Stimulated activated CD4-positive, alpha-beta T cell treated with anti-CD3 and anti-CD28 coated beads, Interleukin-15, amount 100 ng/mL, for 24 hours (primary cell): ENCODE results near the gene CCL17.
"Not testable (repeated sequence)": the region's sequence is repeated elsewhere in the genome, so short reads cannot be mapped to it uniquely, and the experiment has no call there.

Experiments used
- DNase-seq: peaks from one replicate; pipeline ENCODE4 v3.0.0-alpha.2; 2020

CCL17 gene

GRCh38 chr16:57403965-57404817 is at the start of gene CCL17:
Gene CCL17 (plus strand): TSS chr16:57404767. CDS start chr16:57413933, 9,166 bp downstream.
- DNase-seq = no peak

GRCh38 chr16:57355898-57356414 is 48.6 kb upstream of the CCL17 start:
- DNase-seq = no peak

DNA sequence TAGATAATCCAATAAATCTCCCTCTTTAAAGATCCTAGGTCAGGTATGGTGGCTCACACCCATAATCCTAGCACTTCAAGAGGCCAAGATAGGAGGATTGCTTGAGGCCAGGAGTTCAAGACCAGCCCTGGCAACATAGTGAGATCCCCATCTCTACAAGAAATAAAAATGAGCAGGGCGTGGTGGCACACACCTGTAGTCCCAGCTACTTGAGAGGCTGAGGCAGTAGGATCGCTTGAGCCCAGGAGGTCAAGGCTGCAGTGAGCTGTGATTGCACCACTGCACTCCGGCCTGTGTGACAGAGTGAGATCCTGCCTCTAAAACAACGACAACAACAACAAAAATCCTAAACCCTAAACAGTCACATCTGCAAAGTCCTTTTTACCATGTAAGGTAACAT is 48.0 kb upstream of the CCL17 start:
- DNase-seq = no peak

GRCh38 chr16:57357330-57358085 is 47.1 kb upstream of the CCL17 start:
- DNase-seq = no peak

DNA sequence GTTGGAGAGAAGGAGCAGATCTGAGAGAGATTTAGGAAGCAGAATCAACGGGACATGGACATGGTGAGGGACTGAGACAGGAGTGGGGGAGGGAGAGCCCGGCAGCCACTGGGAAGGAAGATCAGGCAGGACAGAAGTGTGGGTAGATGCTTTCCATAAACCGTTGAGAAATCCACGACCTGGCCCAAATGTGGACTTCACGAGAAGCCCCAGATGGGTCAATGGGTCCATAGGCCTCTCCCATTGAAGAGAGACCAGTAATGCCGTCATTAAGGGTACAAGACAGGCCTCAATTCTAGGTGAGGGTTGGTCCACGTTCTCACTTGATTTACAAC is 46.5 kb upstream of the CCL17 start:
- DNase-seq = no peak

DNA sequence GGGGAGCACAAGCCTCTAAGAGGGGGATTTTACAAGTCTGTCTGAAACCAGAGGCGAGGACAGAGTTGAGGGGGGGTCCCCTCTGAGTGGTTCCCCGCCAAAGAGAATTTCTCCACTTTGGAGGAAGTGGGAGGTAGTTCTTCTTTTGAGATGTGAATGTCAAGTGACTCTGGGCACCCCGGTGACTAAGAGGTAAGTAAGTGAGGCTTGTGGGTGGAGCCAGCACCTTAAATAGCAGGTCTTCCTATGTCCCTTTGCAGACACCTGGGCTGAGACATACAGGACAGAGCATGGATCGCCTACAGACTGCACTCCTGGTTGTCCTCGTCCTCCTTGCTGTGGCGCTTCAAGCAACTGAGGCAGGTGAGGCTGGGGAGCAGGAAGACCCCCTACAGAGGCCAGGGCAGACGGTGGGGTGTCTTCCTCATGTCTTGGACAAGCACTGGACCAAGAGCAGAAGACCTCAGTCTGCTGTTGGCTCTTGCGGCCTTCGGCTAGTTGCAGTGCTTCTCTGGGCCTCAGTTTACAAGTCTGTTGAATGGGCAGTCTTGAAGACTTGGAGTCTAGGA is 46.0 kb upstream of the CCL17 start, which contains the start of gene CCL22:
Gene CCL22 (plus strand): TSS at position 257 of the 569 bp plus-strand sequence. CDS start 34 bp downstream, at position 291.
- peak; percentile 22 for DNase-seq

DNA sequence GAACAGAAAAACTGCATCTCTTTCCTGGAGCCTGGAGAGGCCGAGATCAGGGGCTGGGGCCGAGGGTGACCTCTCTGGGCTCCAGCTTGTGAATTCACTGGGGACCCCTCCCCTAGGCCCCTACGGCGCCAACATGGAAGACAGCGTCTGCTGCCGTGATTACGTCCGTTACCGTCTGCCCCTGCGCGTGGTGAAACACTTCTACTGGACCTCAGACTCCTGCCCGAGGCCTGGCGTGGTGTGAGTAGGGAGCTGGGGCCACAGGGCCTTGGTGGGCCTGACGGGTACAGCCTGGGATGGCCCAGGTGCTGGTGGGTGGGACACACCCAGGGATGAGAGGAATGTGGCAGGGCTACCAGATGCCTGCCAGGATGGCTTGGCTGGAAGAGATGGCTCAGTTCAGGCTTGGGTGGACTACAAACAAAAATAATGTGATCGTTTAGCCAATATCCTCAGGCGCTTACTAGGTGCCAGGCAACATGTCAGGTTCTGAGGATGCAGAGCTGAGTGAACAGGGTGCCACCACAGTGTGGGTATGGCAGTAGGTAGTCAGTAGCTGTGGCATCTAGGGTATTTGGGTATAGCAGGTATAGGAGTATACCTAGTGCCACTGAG is 44.1 kb upstream of the CCL17 start:
- no peak for DNase-seq

- DNase-seq = no peak
Observed at GRCh38 chr16:57361404-57361803, 43.2 kb upstream of the CCL17 start.

DNA sequence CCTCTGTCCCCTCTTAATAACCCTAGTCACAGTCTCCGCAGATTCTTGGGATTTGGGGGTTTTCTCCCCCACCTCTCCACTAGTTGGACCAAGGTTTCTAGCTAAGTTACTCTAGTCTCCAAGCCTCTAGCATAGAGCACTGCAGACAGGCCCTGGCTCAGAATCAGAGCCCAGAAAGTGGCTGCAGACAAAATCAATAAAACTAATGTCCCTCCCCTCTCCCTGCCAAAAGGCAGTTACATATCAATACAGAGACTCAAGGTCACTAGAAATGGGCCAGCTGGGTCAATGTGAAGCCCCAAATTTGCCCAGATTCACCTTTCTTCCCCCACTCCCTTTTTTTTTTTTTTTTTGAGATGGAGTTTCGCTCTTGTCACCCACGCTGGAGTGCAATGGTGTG is 40.4 kb upstream of the CCL17 start:
- no peak for DNase-seq

DNA sequence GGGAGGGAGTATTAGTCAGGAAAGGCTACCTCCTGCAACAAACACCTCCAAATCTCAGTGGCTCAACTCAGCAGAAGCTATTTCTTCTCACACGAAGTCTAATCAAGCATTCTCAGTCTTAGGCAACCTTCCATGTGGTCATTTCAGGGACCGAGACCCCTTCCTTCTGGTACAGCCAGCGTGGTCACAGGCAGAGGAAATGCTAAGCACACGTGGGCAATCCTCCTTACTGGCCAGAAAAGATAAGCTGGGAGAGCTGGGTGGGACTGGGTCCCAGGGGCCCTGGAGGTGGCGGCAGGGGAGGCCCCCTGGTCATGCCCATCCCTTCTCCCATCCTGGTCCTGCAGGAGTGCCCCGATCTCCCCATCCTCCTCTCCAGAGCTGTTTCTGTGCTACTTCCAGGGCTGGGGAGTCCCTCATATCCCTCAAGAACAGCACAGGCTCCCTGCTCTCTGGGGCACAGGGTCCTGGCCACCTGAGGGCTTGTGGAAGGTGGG is 38.0 kb upstream of the CCL17 start:
- no peak for DNase-seq

GRCh38 chr16:57367116-57367752 is 37.3 kb upstream of the CCL17 start:
- no peak for DNase-seq

DNA sequence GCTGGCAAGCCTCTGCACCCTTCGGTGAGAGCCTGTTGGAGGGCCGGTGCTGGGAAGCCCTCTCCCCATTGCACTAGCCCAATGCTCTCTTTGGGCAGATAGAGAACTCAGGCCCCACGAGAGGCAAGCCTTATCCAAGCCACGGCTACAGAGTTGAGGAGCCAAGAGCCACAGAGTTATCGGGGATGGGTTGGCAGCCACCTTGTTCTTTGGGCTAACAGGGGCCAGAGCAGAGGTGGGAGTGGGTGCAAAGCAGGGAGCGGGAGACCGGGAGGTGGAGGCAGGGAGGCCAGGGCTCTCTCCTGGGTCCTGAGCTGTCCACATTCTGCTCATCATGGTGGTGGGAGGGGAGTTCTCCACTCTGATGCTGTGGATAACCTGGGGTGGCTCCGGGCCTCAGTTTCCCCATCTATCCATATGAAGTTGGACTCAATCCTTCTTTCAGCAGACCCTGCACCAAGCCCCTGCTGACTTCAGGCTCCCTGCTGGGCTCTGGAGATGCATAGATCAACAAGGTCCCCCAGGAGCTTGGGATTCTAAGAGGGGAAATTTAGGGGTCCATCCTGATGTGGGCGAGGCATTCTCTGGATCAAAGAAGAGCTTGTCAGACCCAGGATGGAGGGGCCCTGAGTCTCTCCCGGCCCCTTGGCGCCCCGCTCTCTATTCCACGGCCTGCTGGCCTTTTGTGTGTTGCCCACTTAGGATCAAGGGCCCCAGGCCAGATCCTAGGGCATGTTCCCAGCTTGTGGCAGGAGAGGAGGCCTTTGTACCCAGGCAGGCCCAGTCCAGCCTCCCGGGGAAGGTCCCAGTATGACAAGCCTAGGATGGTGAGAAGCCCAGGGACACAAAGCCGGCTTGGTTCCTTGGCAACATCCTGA is 32.8 kb upstream of the CCL17 start:
- no peak for DNase-seq

GRCh38 chr16:57372372-57373116 is 32.0 kb upstream of the CCL17 start, which contains the start of gene CX3CL1:
Gene CX3CL1 (plus strand): TSS chr16:57372490. CDS start chr16:57372569, 79 bp downstream.
- DNase-seq = no peak

DNA sequence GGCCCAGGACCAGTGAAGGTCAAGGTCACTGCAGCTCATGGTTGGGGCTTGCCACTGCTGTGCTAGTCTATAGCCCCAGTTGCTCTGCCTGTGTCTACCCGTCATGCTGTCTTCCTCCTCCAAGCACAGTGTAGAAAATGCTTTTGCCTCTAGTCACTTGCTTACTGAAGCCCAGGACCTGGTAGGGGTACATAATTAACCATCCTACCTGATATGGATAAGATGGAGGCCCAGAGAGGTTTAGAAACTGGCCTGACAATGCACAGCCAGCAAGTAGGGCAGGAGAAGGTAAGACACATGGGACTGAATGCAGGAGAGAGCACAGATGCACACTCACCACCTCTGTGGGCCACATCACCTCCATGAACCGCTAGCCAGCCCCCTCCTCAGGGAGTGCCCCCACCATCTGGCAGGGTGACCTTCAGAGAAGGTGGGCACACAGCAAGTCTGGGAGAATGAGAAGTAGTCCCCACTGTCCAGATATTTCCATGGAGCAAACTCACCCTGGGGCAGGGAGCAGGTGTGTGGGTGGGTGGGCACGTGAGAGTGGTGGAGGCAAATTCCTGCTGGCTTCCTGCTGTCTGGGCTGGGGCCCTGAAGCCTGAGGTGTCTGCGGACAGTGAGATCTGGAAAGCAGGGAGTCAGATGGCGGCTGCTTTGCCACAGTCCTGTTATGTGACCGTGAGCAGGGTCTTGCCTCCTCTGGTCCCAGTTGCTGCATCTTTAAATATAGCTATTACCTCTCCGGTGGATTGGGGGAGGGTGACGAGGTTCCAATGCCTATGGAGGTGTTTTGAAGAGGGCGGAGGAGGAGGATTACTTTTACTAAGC is 31.2 kb upstream of the CCL17 start:
- DNase-seq = no peak

GRCh38 chr16:57374067-57374534 is 30.5 kb upstream of the CCL17 start:
- DNase-seq = no peak

- not testable (repeated sequence) for DNase-seq
Observed at GRCh38 chr16:57374925-57375465, 29.6 kb upstream of the CCL17 start.

DNA sequence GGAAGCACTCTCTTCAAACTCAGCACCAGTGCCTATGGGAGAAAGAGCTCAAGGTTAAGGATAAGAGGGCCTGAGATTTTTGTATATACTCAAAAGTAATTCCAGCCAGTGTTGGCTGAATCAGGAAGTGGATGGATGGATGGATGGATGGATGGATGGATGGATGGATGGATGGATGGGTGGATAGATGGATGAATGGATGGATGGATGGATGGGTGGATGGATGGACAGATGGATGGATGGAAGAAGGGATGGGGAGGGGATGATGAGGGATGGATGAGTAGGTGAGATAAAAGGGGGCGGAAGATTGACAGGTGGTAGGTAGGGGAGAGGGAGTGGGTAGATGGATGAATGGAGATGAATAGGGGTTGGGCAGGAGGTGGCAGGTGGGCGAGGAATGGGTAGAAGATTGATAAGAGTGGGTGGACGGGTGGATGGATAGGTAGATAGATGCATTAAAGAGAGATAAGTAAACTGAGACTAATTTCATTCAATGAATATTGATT is 28.2 kb upstream of the CCL17 start:
- DNase-seq = no peak

- peak; percentile 63 for DNase-seq
Observed at GRCh38 chr16:57377080-57377841, 27.3 kb upstream of the CCL17 start.
